Measurements from ENCODE around the gene NKD2.

NKD2 gene, protein sequence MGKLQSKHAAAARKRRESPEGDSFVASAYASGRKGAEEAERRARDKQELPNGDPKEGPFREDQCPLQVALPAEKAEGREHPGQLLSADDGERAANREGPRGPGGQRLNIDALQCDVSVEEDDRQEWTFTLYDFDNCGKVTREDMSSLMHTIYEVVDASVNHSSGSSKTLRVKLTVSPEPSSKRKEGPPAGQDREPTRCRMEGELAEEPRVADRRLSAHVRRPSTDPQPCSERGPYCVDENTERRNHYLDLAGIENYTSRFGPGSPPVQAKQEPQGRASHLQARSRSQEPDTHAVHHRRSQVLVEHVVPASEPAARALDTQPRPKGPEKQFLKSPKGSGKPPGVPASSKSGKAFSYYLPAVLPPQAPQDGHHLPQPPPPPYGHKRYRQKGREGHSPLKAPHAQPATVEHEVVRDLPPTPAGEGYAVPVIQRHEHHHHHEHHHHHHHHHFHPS

GRCh38 chr5:1008451-1009358, at the start of gene NKD2:
TSS of gene NKD2 (plus strand) at chr5:1008802. CDS start at chr5:1009058, 256 bp downstream.
- no peak for TF ChIP-seq JUND (IDR thresholded peaks at IDR 0.05; ENCODE audit: low read depth)
- in situ Hi-C loops (cut with HindIII; ENCODE audit: low pct_unique_long_range_greater_than_20kb, low sequenced_read_pairs): no loop called here
- peak in 1 of 2 experiments; percentile 95 for DNase-seq (ENCODE audit: low read depth in 1 of 2, low spot score in 1 of 2)

DNA sequence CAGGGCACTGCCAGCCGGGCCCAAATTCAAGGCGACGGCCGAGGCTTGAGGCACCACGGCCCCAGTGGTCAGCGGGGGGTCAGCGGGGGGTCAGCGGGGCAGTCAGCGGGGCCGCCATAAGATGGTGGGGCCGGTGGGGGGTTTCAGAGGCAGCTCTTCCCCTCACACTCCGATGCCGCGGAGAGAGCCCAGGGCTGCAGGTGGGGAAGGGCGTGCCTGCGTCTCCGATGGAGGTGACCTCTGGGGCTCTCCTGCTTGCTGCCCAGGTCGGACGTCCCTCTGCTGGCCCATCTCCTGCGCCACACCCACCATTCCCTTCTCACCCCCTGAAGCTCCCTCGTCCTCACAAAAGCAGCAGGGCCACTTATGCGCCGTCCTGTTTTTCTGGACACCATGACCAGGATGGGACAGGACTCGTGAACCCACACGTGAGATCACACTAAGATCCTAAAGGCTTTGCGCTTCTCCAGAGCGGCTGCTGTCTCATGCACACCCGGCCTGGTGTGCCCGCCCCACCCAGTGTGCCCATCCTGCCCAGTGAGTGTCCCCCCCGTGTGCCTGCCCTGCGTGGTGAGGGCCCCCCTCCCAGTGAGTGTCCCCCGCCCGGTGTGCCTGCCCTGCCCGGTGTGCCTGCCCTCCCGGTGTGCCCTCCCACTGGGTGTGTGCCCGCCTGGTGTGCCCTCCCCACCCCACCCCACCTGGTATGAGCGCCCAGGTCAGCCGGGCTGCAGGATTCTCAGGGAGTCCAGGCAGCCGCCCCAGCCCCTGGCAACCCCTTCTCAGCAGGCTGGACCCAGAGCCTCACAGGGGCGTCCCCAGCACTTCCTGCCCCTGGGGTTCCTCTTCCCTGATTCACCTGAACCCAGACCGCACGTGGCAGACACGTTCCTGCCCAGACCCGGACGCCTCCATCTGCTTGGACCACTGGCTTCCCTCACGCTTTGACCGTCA, 48.7 kb upstream of the NKD2 start:
- no peak for TF ChIP-seq JUND (IDR thresholded peaks at IDR 0.05; ENCODE audit: low read depth)
- in situ Hi-C loops (cut with HindIII; ENCODE audit: low pct_unique_long_range_greater_than_20kb, low sequenced_read_pairs): no loop called here

DNA sequence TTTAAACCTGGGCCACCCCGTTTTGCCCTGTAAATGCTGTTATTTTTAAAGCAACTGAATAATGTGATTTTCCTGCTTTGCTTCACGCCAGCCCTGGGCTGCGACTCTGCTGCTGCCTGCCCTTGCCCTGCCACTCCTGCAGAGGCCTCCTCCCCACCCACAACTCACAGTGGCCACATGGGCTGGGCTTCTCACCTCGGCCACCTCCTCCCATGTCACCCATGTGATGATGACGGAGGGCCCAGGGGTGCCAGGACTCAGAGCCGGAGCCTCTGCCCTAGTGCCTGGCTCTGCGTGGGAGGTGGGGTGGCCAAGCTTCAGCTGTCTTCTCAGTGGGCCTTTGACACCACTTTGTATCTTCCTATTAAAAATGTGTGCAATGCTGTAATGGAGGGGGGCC, 48.1 kb upstream of the NKD2 start:
- TF ChIP-seq JUND (IDR thresholded peaks at IDR 0.05; ENCODE audit: low read depth): no peak
- in situ Hi-C loops (cut with HindIII; ENCODE audit: low pct_unique_long_range_greater_than_20kb, low sequenced_read_pairs): no loop called here
- DNase-seq (ENCODE audit: low read depth in 1 of 2, low spot score in 1 of 2): no peak

More for the DNA sequence above, 48.7 kb upstream of the NKD2 start:
- DNase-seq (ENCODE audit: low read depth in 1 of 2, low spot score in 1 of 2): no peak

DNA sequence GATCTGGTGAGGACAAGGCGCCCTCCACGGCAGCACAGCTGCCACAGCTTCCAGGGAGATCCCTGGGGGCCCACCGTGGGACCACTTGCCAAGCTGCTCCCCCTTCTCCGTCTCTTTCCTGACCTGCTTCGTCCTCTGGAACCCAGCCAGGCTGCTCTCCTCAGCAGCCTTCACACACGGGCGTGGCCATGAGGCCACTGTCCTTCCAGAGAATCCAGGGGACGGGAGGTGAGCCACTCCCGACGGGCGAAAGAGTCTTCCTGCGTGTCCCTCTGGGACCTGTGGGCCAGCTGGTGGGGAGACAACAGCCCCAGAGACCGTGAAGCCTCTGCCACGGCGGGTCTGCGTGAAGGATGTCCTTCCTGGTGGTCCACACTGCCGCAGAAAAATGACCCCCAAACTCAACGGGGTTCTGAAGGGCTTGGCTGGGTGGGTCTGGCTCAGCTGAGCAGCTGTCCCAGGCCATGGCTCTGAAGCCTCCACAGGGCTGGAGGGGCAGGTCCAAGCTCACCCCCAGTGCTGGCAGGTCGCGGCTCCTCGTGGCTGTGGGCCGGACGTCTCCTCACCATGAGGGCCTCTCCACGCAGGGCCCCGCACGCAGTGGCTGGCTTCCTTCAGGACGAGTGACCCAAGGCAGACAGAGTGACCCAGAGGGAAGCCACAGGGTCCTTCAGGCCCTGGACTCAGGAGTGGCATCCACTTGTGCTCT, 47.4 kb upstream of the NKD2 start:
- DNase-seq (ENCODE audit: low read depth in 1 of 2, low spot score in 1 of 2): no peak
- TF ChIP-seq JUND (IDR thresholded peaks at IDR 0.05; ENCODE audit: low read depth): no peak
- in situ Hi-C loops (cut with HindIII; ENCODE audit: low pct_unique_long_range_greater_than_20kb, low sequenced_read_pairs): no loop called here

DNA sequence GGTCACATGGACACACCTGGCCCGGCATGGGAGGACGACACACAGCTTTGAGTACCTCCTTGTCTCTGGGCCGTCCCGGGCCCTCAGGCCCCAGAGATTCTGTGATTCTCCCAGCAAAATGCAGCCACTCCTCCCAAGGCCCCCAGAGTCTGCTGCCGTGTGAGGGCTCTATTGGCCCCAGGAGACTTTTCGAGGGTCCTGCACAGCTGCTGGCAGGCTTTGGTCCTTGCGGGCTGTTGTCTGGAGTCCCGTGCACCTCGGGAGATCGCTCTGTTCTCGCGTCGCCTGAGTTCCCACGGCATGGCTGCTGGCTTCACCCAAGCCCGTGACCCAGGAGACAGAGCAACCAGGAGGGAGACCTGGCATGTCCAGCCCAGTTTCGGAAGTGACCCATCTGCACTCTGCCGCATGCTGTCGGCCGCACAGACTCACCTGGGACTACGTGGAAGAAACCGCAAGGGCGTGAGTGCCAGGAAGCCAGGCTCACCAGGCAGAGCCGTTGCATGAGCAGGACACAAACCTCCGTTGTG, 46.8 kb upstream of the NKD2 start:
- TF ChIP-seq JUND (IDR thresholded peaks at IDR 0.05; ENCODE audit: low read depth): no peak
- DNase-seq (ENCODE audit: low read depth in 1 of 2, low spot score in 1 of 2): no peak
- in situ Hi-C loops (cut with HindIII; ENCODE audit: low pct_unique_long_range_greater_than_20kb, low sequenced_read_pairs): no loop called here

- DNase-seq (ENCODE audit: low read depth in 1 of 2, low spot score in 1 of 2): no peak
- in situ Hi-C loops (cut with HindIII; ENCODE audit: low pct_unique_long_range_greater_than_20kb, low sequenced_read_pairs): no loop called here
- TF ChIP-seq JUND (IDR thresholded peaks at IDR 0.05; ENCODE audit: low read depth): no peak
These were observed 46.2 kb upstream of the NKD2 start for GRCh38 chr5:962386-962785.

DNA sequence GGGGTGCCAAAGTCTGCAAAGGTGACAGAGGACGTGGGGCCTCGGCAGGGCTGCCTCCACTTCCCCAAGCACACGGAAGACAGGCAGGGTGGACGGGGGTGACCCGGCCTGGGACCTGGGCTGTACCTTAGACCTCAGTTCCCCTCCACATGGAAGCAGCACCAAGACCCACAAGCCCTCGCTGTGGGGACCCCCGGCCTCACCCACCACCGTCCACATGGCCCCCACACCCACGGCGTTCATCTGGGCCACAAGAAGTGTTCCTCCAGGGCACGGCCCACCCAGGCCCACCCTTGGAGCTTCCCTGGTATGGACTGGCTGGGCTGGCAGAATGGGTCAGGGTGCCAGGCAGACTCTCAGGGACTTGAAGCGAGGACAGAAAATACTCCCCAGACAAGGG, 45.8 kb upstream of the NKD2 start:
- TF ChIP-seq JUND (IDR thresholded peaks at IDR 0.05; ENCODE audit: low read depth): no peak
- in situ Hi-C loops (cut with HindIII; ENCODE audit: low pct_unique_long_range_greater_than_20kb, low sequenced_read_pairs): no loop called here
- no peak for DNase-seq (ENCODE audit: low read depth in 1 of 2, low spot score in 1 of 2)

DNA sequence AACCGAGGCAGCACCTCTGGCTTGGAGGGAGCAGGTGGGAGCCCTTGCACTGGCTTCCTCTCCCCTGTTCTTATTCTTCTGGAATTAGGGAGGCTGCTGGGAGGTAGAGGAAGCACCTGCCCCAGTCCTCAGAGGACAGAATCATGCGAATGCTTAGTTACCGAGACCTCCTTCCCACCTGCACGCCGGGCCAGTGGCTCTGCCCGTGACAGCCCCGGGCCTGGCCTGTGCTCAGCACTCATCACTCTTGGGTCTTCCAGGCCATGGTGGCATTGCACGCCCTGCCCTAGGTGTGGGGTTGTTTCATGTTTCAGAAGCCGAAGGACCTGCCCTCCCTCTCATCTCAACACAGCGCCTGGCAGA, 45.3 kb upstream of the NKD2 start:
- in situ Hi-C loops (cut with HindIII; ENCODE audit: low pct_unique_long_range_greater_than_20kb, low sequenced_read_pairs): no loop called here
- no peak for TF ChIP-seq JUND (IDR thresholded peaks at IDR 0.05; ENCODE audit: low read depth)
- no peak for DNase-seq (ENCODE audit: low read depth in 1 of 2, low spot score in 1 of 2)

- no peak for TF ChIP-seq JUND (IDR thresholded peaks at IDR 0.05; ENCODE audit: low read depth)
- DNase-seq (ENCODE audit: low read depth in 1 of 2, low spot score in 1 of 2): no peak
- in situ Hi-C loops (cut with HindIII; ENCODE audit: low pct_unique_long_range_greater_than_20kb, low sequenced_read_pairs): no loop called here
These were observed 44.7 kb upstream of the NKD2 start for GRCh38 chr5:963673-964531.

DNA sequence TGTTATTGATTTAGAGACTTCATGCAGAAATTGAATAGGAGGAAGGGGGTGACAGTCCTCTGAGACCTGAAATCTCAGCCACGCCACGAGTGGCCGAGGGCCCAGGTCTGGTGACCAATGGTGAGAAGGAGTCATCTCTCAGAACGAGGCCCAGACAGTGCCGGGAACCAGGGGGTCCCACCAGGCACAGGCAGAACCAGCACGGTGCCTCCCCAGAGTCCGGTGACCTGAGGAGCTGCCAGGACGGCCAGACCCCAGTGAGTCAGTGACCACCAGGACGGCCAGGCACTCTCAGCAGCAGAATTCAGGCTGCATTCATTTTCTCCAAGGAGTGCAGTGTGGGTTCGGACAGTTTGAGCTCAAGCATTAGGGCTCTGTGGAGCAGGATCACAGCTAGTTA, 43.8 kb upstream of the NKD2 start:
- TF ChIP-seq JUND (IDR thresholded peaks at IDR 0.05; ENCODE audit: low read depth): no peak
- no peak for DNase-seq (ENCODE audit: low read depth in 1 of 2, low spot score in 1 of 2)
- in situ Hi-C loops (cut with HindIII; ENCODE audit: low pct_unique_long_range_greater_than_20kb, low sequenced_read_pairs): no loop called here
